HepG2 (cell line): Measurements from ENCODE around the gene TMIGD3. TPM values are rescaled to one million over a fixed set of nuclear protein-coding genes. Genes with fewer than 3 reads are reported as not detected.
A peak's percentile ranks its signal among the peaks of the same experiment; 100 is the strongest.

Experiments
- ARID4A ChIP-seq: sonication (generic); formaldehyde crosslinking; IDR thresholded peaks from 2 replicates; pipeline ENCODE4 v1.5.0; 2020; ENCODE audit warnings: mild to moderate bottlenecking, missing genetic modification reagents, borderline replicate concordance
- HNF1A ChIP-seq, 2 experiments: sonication (generic) in 1 of 2; formaldehyde crosslinking in 1 of 2; IDR thresholded peaks; 2 replicates each; pipeline versions ENCODE4 v1.4.0 to v1.6.1; 2016 to 2020; ENCODE audit warnings: borderline replicate concordance in 1 of 2, low read depth in 1 of 2, mild to moderate bottlenecking in 1 of 2, missing genetic modification reagents in 1 of 2
- MATR3 ChIP-seq: sonication (generic); formaldehyde crosslinking; IDR thresholded peaks from 2 replicates; pipeline ENCODE4 v1.4.0; 2020; ENCODE audit warnings: missing genetic modification reagents
- TBP ChIP-seq: sonication (generic); formaldehyde crosslinking; IDR thresholded peaks from 2 replicates; pipeline ENCODE4 v1.5.0; 2020; ENCODE audit warnings: missing genetic modification reagents
- THRA ChIP-seq: sonication (generic); formaldehyde crosslinking; IDR thresholded peaks from 2 replicates; pipeline ENCODE4 v1.4.0; 2020; ENCODE audit warnings: missing genetic modification reagents, borderline replicate concordance
- ZIK1 ChIP-seq: sonication (generic); formaldehyde crosslinking; IDR thresholded peaks from 2 replicates; pipeline ENCODE4 v1.5.0; 2020; ENCODE audit warnings: mild to moderate bottlenecking, low read depth, missing genetic modification reagents, borderline replicate concordance
- ZNF558 ChIP-seq: sonication (generic); formaldehyde crosslinking; IDR thresholded peaks from 2 replicates; pipeline ENCODE4 v1.9.0; 2022; ENCODE audit warnings: mild to moderate bottlenecking, missing genetic modification reagents, borderline replicate concordance
- polyA plus RNA-seq, 8 experiments: library from polyadenylated mRNA; depleted of rRNA in 3 of 8; stranded (reverse) in 7 of 8; unstranded in 1 of 8; fragments of >200 nt; fragmentation: Illumina TruSeq in 4 of 8; extraction: Trizol in 4 of 8; gene quantifications; 2 replicates each; pipeline versions ENCODE4 v1.2.1 to v1.2.3, GENCODE V29; 2011 to 2016; ENCODE audit warnings: low read depth in 4 of 8, missing spikeins in 1 of 8, mixed read lengths in 1 of 8; ENCODE audit not compliant: insufficient read depth in 1 of 8
- total RNA-seq, 5 experiments: library from RNA; depleted of rRNA; stranded (reverse); fragments of >200 nt; fragmentation: Illumina TruSeq; extraction: Trizol; gene quantifications; 2 replicates each; pipeline ENCODE4 v1.2.3, GENCODE V29; 2016; ENCODE audit warnings: low read depth in 1 of 5

Gene TMIGD3
- total and polyA plus RNA-seq, 2 of the 13 experiments (the other 11 are each of a cell fraction or from before 2014, with no cell fraction given) = not detected

- TF ChIP-seq ARID4A (CRISPR knock-in tag) = no peak
- TF ChIP-seq THRA = 0 out of 2 replicates have a peak, but pooled peaks have one; percentile 1
- no peak for TF ChIP-seq MATR3 (CRISPR knock-in tag)
- TF ChIP-seq HNF1A (IDR thresholded peaks at IDR 0.05; ENCODE audit: low read depth) = no peak
- 0 out of 2 replicates have a peak, but pooled peaks have one; percentile 23 for TF ChIP-seq HNF1A (CRISPR knock-in tag; IDR thresholded peaks at IDR 0.05; ENCODE audit: borderline replicate concordance)
- TF ChIP-seq ZIK1 (CRISPR knock-in tag) = no peak
- TF ChIP-seq TBP (CRISPR knock-in tag) = no peak
- 0 out of 2 replicates have a peak, but pooled peaks have one; percentile 9 for TF ChIP-seq ZNF558
- TF ChIP-seq, all 625 proteins: peak for 12
Measured at GRCh38 chr1:111449703-111450017, 53.8 kb downstream of the TMIGD3 start (continued).
